ENCODE measurements around the gene ATG4C. TPM values are rescaled to one million over a fixed set of nuclear protein-coding genes. Genes with fewer than 3 reads are reported as not detected.
"Not testable (repeated sequence)": the region's sequence is repeated elsewhere in the genome, so short reads cannot be mapped to it uniquely, and the experiment has no call there.

ATG4C gene
- 7.1 and 8.5 TPM in 2 replicates for total RNA-seq

GRCh38 chr1:62783736-62784508, at the start of gene ATG4C:
Gene ATG4C (plus strand): TSS chr1:62784132. CDS start chr1:62803787, 19,655 bp downstream.
- intact Hi-C loops (cut with micrococcal nuclease): loop anchor here (1.0 to 5.0 kb wide), 7 partner anchors 96 to 1706 kb away; partner anchors contain the start of genes ALG6, DOCK7, EFCAB7 and ITGB3BP

GRCh38 chr1:62735491-62736171, 48.3 kb upstream of the ATG4C start:
- intact Hi-C loops (cut with micrococcal nuclease): no loop called here

- intact Hi-C loops (cut with micrococcal nuclease): not testable (repeated sequence)
Observed at GRCh38 chr1:62740701-62741100, 43.2 kb upstream of the ATG4C start.

GRCh38 chr1:62744611-62745577, 39.0 kb upstream of the ATG4C start:
- intact Hi-C loops (cut with micrococcal nuclease): loop anchor here (5.0 kb wide), 1 partner anchor 58 kb away; the partner anchor contains the start of gene DOCK7

- intact Hi-C loops (cut with micrococcal nuclease): loop anchor here (1.0 to 5.0 kb wide), 6 partner anchors 59 to 664 kb away; partner anchors contain the start of gene DOCK7
Observed at GRCh38 chr1:62746086-62746808, 37.7 kb upstream of the ATG4C start.

GRCh38 chr1:62746809-62747138, 37.2 kb upstream of the ATG4C start:
- intact Hi-C loops (cut with micrococcal nuclease): loop anchor here (1.0 to 5.0 kb wide), 7 partner anchors 59 to 664 kb away; partner anchors contain the start of gene DOCK7

- intact Hi-C loops (cut with micrococcal nuclease): no loop called here
Observed at GRCh38 chr1:62753031-62753965, 30.6 kb upstream of the ATG4C start.

GRCh38 chr1:62754938-62755337, 29.0 kb upstream of the ATG4C start:
- intact Hi-C loops (cut with micrococcal nuclease): not testable (repeated sequence)

GRCh38 chr1:62756255-62756884, 27.6 kb upstream of the ATG4C start:
- intact Hi-C loops (cut with micrococcal nuclease): not testable (repeated sequence)

GRCh38 chr1:62759232-62759875, 24.6 kb upstream of the ATG4C start:
- intact Hi-C loops (cut with micrococcal nuclease): not testable (repeated sequence)

- intact Hi-C loops (cut with micrococcal nuclease): not testable (repeated sequence)
Observed at GRCh38 chr1:62760021-62760782, 23.7 kb upstream of the ATG4C start.

GRCh38 chr1:62761223-62761870, 22.6 kb upstream of the ATG4C start:
- intact Hi-C loops (cut with micrococcal nuclease): not testable (repeated sequence)

GRCh38 chr1:62762027-62762426, 21.9 kb upstream of the ATG4C start:
- intact Hi-C loops (cut with micrococcal nuclease): not testable (repeated sequence)

GRCh38 chr1:62765981-62766380, 18.0 kb upstream of the ATG4C start:
- intact Hi-C loops (cut with micrococcal nuclease): no loop called here

GRCh38 chr1:62768551-62768950, 15.4 kb upstream of the ATG4C start:
- intact Hi-C loops (cut with micrococcal nuclease): not testable (repeated sequence)

- intact Hi-C loops (cut with micrococcal nuclease): no loop called here
Observed at GRCh38 chr1:62772607-62773295, 11.2 kb upstream of the ATG4C start.

- intact Hi-C loops (cut with micrococcal nuclease): no loop called here
Observed at GRCh38 chr1:62774006-62774405, 9.9 kb upstream of the ATG4C start.

Measured in T-helper 1 cell treated with Interleukin-12 subunit alpha and Interleukin-12 subunit beta and Interleukin-4 antibody, amounts not matched to agents 30 ng/mL and 1 ng/mL, for 36 hours (primary cell).